IMR-90 (cell line): ENCODE results near the gene TTC21A. TPM values are rescaled to one million over a fixed set of nuclear protein-coding genes. Genes with fewer than 3 reads are reported as not detected.

Experiments
- ATAC-seq: fragments of 200-7000 bp; cut with Tn5 transposase; 2 replicates; pipeline ENCODE4 v1.9.1; 2020; ENCODE audit warnings: low read depth, mild to moderate bottlenecking, moderate library complexity
- BruUV-seq: library from RNA; stranded (reverse); fragments of 400-500 nt; replicated peaks from 2 replicates; lab custom pipeline; 2021; lab: Mats Ljungman, UMichigan
- CTCF ChIA-PET: fragments of 300-600 bp; formaldehyde crosslinking; extraction: SDS; loops from one replicate; lab custom pipeline; 2021; ENCODE audit warnings: antibody characterized with exemption; lab: Yijun Ruan, JAX
- POLR2A ChIA-PET: fragments of 300-600 bp; sonication (Branson Sonifier 250); formaldehyde crosslinking; loops from one replicate; lab custom pipeline; 2022; ENCODE audit warnings: antibody characterized with exemption; ENCODE audit not compliant: unreplicated experiment; lab: Charles Lee
- DNase-seq: peaks from one replicate; pipeline ENCODE4 v3.0.0; 2013
- H2AFZ ChIP-seq: replicated peaks from 2 replicates; pipeline ENCODE3; 2013; ENCODE audit warnings: low read length, mild to moderate bottlenecking; ENCODE audit not compliant: poor library complexity
- H2AK5ac ChIP-seq: 2 replicates; pipeline ENCODE4 v1.6.1; 2013; ENCODE audit warnings: low read depth, low read length, inconsistent platforms
- H2AK9ac ChIP-seq: replicated peaks from 2 replicates; pipeline ENCODE3; 2013; ENCODE audit warnings: mild to moderate bottlenecking, low read depth, low read length, moderate library complexity; ENCODE audit not compliant: poor library complexity
- H2BK120ac ChIP-seq: 2 replicates; pipeline ENCODE4 v1.6.1; 2013; ENCODE audit warnings: low read depth, low read length, inconsistent platforms
- H2BK15ac ChIP-seq: 3 replicates; pipeline ENCODE4 v1.6.1; 2013; ENCODE audit warnings: low read depth, low read length, inconsistent platforms
- H2BK20ac ChIP-seq: 2 replicates; pipeline ENCODE4 v1.6.1; 2013; ENCODE audit warnings: low read depth, mild to moderate bottlenecking, inconsistent platforms, low read length, moderate library complexity
- H2BK5ac ChIP-seq: 2 replicates; pipeline ENCODE4 v1.6.1; 2013; ENCODE audit warnings: mild to moderate bottlenecking, low read depth, low read length, inconsistent platforms; ENCODE audit not compliant: poor library complexity, severe bottlenecking
- H3K14ac ChIP-seq: replicated peaks from 2 replicates; pipeline ENCODE4 v1.6.1; 2013; ENCODE audit warnings: low read depth, low read length, inconsistent platforms
- H3K18ac ChIP-seq: 2 replicates; pipeline ENCODE4 v1.6.1; 2013; ENCODE audit warnings: low read depth, low read length, control low read depth
- H3K23ac ChIP-seq: 2 replicates; pipeline ENCODE4 v1.6.1; 2013; ENCODE audit warnings: low read depth, low read length, inconsistent platforms
- H3K27ac ChIP-seq: 2 replicates; pipeline ENCODE4 v1.5.1; 2013; ENCODE audit warnings: mild to moderate bottlenecking, control low read depth, low read length; ENCODE audit not compliant: insufficient read depth
- H3K27me3 ChIP-seq: 2 replicates; pipeline ENCODE4 v1.6.1; 2013; ENCODE audit warnings: low read length; ENCODE audit not compliant: control insufficient read depth, insufficient read depth
- H3K36me3 ChIP-seq: 2 replicates; pipeline ENCODE4 v1.6.1; 2013; ENCODE audit warnings: low read length, mixed read lengths; ENCODE audit not compliant: control insufficient read depth, insufficient read depth
- H3K4ac ChIP-seq: 2 replicates; pipeline ENCODE4 v1.6.1; 2013; ENCODE audit warnings: low read depth, low read length, inconsistent platforms
- H3K4me1 ChIP-seq: 2 replicates; pipeline ENCODE4 v1.6.1; 2013; ENCODE audit warnings: low read length, mixed read lengths; ENCODE audit not compliant: control insufficient read depth, insufficient read depth
- H3K4me2 ChIP-seq: 2 replicates; pipeline ENCODE4 v1.6.1; 2013; ENCODE audit warnings: low read depth, mild to moderate bottlenecking, control low read depth, low read length, moderate library complexity
- H3K4me3 ChIP-seq: 2 replicates; pipeline ENCODE4 v1.5.1; 2013; ENCODE audit warnings: low read depth, mild to moderate bottlenecking, control low read depth, low read length, moderate library complexity; ENCODE audit not compliant: insufficient read depth
- H3K56ac ChIP-seq: 2 replicates; pipeline ENCODE4 v1.6.1; 2013; ENCODE audit warnings: low read length, inconsistent platforms; ENCODE audit not compliant: insufficient read depth; ENCODE audit errors: extremely low read depth
- H3K79me1 ChIP-seq, 2 experiments: 2 replicates each; pipeline ENCODE4 v1.6.1; 2013; ENCODE audit warnings: low read length in 2 of 2, inconsistent platforms in 1 of 2, low read depth in 1 of 2
- H3K9ac ChIP-seq: 2 replicates; pipeline ENCODE4 v1.6.1; 2013; ENCODE audit warnings: low read depth, low read length, control low read depth
- H3K9me1 ChIP-seq: 2 replicates; pipeline ENCODE4 v1.6.1; 2013; ENCODE audit warnings: low read length, inconsistent platforms; ENCODE audit not compliant: insufficient read depth
- H3K9me3 ChIP-seq: 2 replicates; pipeline ENCODE4 v1.6.1; 2013; ENCODE audit warnings: low read length; ENCODE audit not compliant: control insufficient read depth, insufficient read depth
- H4K20me1 ChIP-seq: 2 replicates; pipeline ENCODE4 v1.6.1; 2013; ENCODE audit warnings: low read length, inconsistent platforms; ENCODE audit not compliant: insufficient read depth
- H4K5ac ChIP-seq: 2 replicates; pipeline ENCODE4 v1.6.1; 2013; ENCODE audit warnings: mild to moderate bottlenecking, low read depth, low read length, control low read depth
- H4K8ac ChIP-seq, 2 experiments: 2 replicates each; pipeline ENCODE4 v1.6.1; 2013; ENCODE audit warnings: low read depth in 2 of 2, low read length in 2 of 2, control low read depth in 1 of 2, inconsistent platforms in 1 of 2
- H4K91ac ChIP-seq: 2 replicates; pipeline ENCODE4 v1.6.1; 2013; ENCODE audit warnings: low read depth, low read length, inconsistent platforms; ENCODE audit not compliant: insufficient read depth
- BHLHE40 ChIP-seq: fragments of 150-350 bp; IDR thresholded peaks from 2 replicates; pipeline ENCODE4 v1.6.1; 2016; ENCODE audit warnings: mild to moderate bottlenecking, low read depth, low read length
- CTCF ChIP-seq: conservative IDR thresholded peaks from 2 replicates; pipeline ENCODE4 v1.5.1; 2012; ENCODE audit warnings: mild to moderate bottlenecking, low read depth, low read length, improper control_type of control experiment
- ELK1 ChIP-seq: fragments of 150-350 bp; IDR thresholded peaks from 2 replicates; pipeline ENCODE4 v1.6.1; 2016; ENCODE audit warnings: low read depth, mild to moderate bottlenecking, low read length, moderate library complexity, borderline replicate concordance
- MAFK ChIP-seq: IDR thresholded peaks from 2 replicates; pipeline ENCODE4 v1.6.1; 2012; ENCODE audit warnings: low read depth, low read length, improper control_type of control experiment
- NFE2L2 ChIP-seq: fragments of 150-350 bp; IDR thresholded peaks from 2 replicates; pipeline ENCODE4 v1.6.1; 2016; ENCODE audit warnings: low read depth, mild to moderate bottlenecking, low read length
- RAD21 ChIP-seq: IDR thresholded peaks from 2 replicates; pipeline ENCODE4 v1.6.1; 2012; ENCODE audit warnings: low read length, improper control_type of control experiment
- SMC3 ChIP-seq: fragments of 150-350 bp; IDR thresholded peaks from 2 replicates; pipeline ENCODE4 v1.6.1; 2016; ENCODE audit warnings: low read depth, mild to moderate bottlenecking, antibody characterized with exemption, low read length, moderate library complexity
- WGBS, 2 experiments: methylation state at CpG; one replicate each; pipeline versions ENCODE4 v1.1.5 to v1.1.7; 2013; ENCODE audit warnings: missing lambda C conversion rate in 2 of 2; ENCODE audit not compliant: insufficient read length in 1 of 2; ENCODE audit errors: extremely low coverage in 2 of 2; 5-methylcytosine and 5-hydroxymethylcytosine counted together
- dilution Hi-C: fragments of 300-500 bp; cut with HindIII; formaldehyde crosslinking; loops from one replicate; pipeline ENCODE4 v1.14.3; 2018; ENCODE audit warnings: low sequenced_read_pairs; ENCODE audit not compliant: unreplicated experiment
- in situ Hi-C: fragments of 300-500 bp; cut with MboI; formaldehyde crosslinking; loops from 3 replicates; pipeline ENCODE4 v1.14.3; 2019; ENCODE audit warnings: low sequenced_read_pairs, inconsistent platforms, mixed read lengths
- intact Hi-C: fragments of 100-400 bp; cut with micrococcal nuclease; formaldehyde crosslinking; loops from 2 replicates; pipeline ENCODE4 v1.10.0; 2022
- polyA plus RNA-seq, 3 experiments: library from polyadenylated mRNA; depleted of rRNA; stranded (reverse); fragments of >200 nt; gene quantifications; 2 replicates each; pipeline ENCODE4 v1.2.3, GENCODE V29; 2012; ENCODE audit warnings: low replicate concordance in 1 of 3
- total RNA-seq: library from RNA; depleted of rRNA; stranded (reverse); fragments of >200 nt; gene quantifications from 2 replicates; pipeline ENCODE4 v1.2.3, GENCODE V29; 2012

The TTC21A gene
- total and polyA plus RNA-seq, 2 of the 4 experiments (the other 2 are of a cell fraction), result 0.90 to 1.8 TPM

- TF ChIP-seq NFE2L2 (no peak), BHLHE40 (no peak)
These were observed 24.9 kb downstream of the TTC21A start (continued) for GRCh38 chr3:39132096-39133092.

- Histone ChIP-seq H3K18ac (no peak overlapping the region), H3K9me1 (peaks cover 7% of the 10 kb centered on the region; the same call in 1 of the 2 replicates), H2BK5ac (no peak overlapping the region), H3K4ac (no peak overlapping the region), H3K27ac (no peak overlapping the region), H2BK120ac (no peak overlapping the region), H3K4me2 (no peak overlapping the region), H3K9me3 (no peaks in the 10 kb centered on the region), H4K20me1 (peaks cover 5% of the 10 kb centered on the region), H2AK9ac (no peak overlapping the region), H2AFZ (no peak overlapping the region), H3K9ac (no peak overlapping the region), H3K14ac (no peak overlapping the region), H2BK20ac (no peak overlapping the region), H2BK15ac (no peak overlapping the region), H4K91ac (no peak overlapping the region), H3K4me1 (no peaks in the 10 kb centered on the region), H3K23ac (no peak overlapping the region), H2AK5ac (no peak overlapping the region), H3K27me3 (no peaks in the 10 kb centered on the region), H3K36me3 (no peaks in the 10 kb centered on the region), H3K79me1 (no peaks in the 10 kb centered on the region; a peak in 1 of 4 replicates), H3K4me3 (no peak overlapping the region), H4K8ac (no peak overlapping the region), H3K56ac (no peak overlapping the region), H4K5ac (no peak overlapping the region)
- DNase-seq (no peak), ATAC-seq (no peak)
- CTCF ChIA-PET, result no interaction called here
- intact Hi-C loops, result no loop called here
- POLR2A ChIA-PET, result no interaction called here
- dilution Hi-C loops, result no loop called here
- BruUV-seq, result no TSS peak
- in situ Hi-C loops, result no loop called here
- no CpG with 5 or more reads among the region's 1 CpG for WGBS, 2 experiments
- TF ChIP-seq RAD21, result no peak
- TF ChIP-seq ELK1, result no peak
- TF ChIP-seq CTCF, result no peak
- no peak for TF ChIP-seq MAFK
- TF ChIP-seq BHLHE40, result no peak
- no peak for TF ChIP-seq SMC3
These were observed 25.6 kb downstream of the TTC21A start for GRCh38 chr3:39133093-39133490.
